Lung (tissue), 12 donors: ENCODE data around the gene ASIC2. TPM values are rescaled to one million over a fixed set of nuclear protein-coding genes. Genes with fewer than 3 reads are reported as not detected.

Experiments
- ATAC-seq: fragments of 200-7000 bp; cut with Tn5 transposase; one replicate; pipeline ENCODE4 v1.9.1; 2020; ENCODE audit warnings: moderate number of reproducible peaks; ENCODE audit not compliant: insufficient read depth, low FRiP score
- DNase-seq, 3 donors: peaks; one replicate each; pipeline ENCODE4 v3.0.0-alpha.2; 2013 to 2017
- H3K27ac ChIP-seq, 2 donors: one replicate each; pipeline ENCODE4 v1.5.1; 2013; ENCODE audit warnings: mild to moderate bottlenecking in 2 of 2, moderate library complexity in 2 of 2, control low read depth in 1 of 2, inconsistent platforms in 1 of 2, low read depth in 1 of 2, low read length in 1 of 2
- H3K27me3 ChIP-seq, 3 donors: one replicate each; pipeline ENCODE4 v1.5.1; 2013; ENCODE audit warnings: low read length in 2 of 3; ENCODE audit not compliant: control insufficient read depth in 3 of 3, insufficient read depth in 3 of 3
- H3K36me3 ChIP-seq, 4 donors: one replicate each; pipeline ENCODE4 v1.5.1; 2013; ENCODE audit warnings: low read length in 4 of 4, mild to moderate bottlenecking in 1 of 4, moderate library complexity in 1 of 4; ENCODE audit not compliant: control insufficient read depth in 4 of 4, insufficient read depth in 4 of 4
- H3K4me1 ChIP-seq, 5 donors: one replicate each; pipeline ENCODE4 v1.5.1; 2013; ENCODE audit warnings: low read length in 5 of 5, mild to moderate bottlenecking in 2 of 5, moderate library complexity in 1 of 5; ENCODE audit not compliant: control insufficient read depth in 5 of 5, insufficient read depth in 5 of 5
- H3K4me3 ChIP-seq: one replicate; pipeline ENCODE4 v1.5.1; 2013; ENCODE audit warnings: mild to moderate bottlenecking, control low read depth, moderate library complexity
- H3K9ac ChIP-seq, 2 donors: one replicate each; pipeline ENCODE4 v1.5.1; 2013; ENCODE audit warnings: low read length in 2 of 2, control low read depth in 1 of 2; ENCODE audit not compliant: insufficient read depth in 1 of 2
- H3K9me3 ChIP-seq, 4 donors: one replicate each; pipeline ENCODE4 v1.5.1; 2013; ENCODE audit warnings: low read length in 3 of 4, mild to moderate bottlenecking in 1 of 4, moderate library complexity in 1 of 4; ENCODE audit not compliant: control insufficient read depth in 4 of 4, insufficient read depth in 3 of 4
- CTCF ChIP-seq: IDR thresholded peaks from 2 replicates; pipeline ENCODE4 v1.5.1; 2012; ENCODE audit warnings: mild to moderate bottlenecking; ENCODE audit errors: control extremely low read depth, extremely low read depth
- WGBS, 2 donors: extraction: QIAGEN DNeasy Blood & Tissue Kit; methylation state at CpG; one replicate each; pipeline ENCODE4 v1.1.7; 2013; 5-methylcytosine and 5-hydroxymethylcytosine counted together
- polyA plus RNA-seq, 2 donors: library from polyadenylated mRNA; stranded (reverse); fragments of 200-250 nt; gene quantifications; one replicate each; pipeline ENCODE4 v1.2.1, GENCODE V29; 2013
- total RNA-seq, 2 donors: library from RNA; depleted of rRNA in 1 of 2; stranded (reverse); fragments of >200 nt in 1 of 2; gene quantifications; one replicate each; pipeline ENCODE4 v1.2.1, GENCODE V29; 2014 to 2021
- donor health status: control.
- donor health status: control.
- donor health status: Bipolar disorder and iron deficiency.
- donor health status: healthy.
- donor health status: DM: yes; HTN: yes; CAD: no.

ASIC2 gene
- total and polyA plus RNA-seq, 4 donors, result 0.03 to 0.28 (median 0.14) TPM; not detected in 1

- 70 to 77% methylated on average over 10 of the region's 10 CpGs for WGBS, 2 donors
Observed at GRCh38 chr17:33266611-33267010, 26.5 kb downstream of the ASIC2 start.

GRCh38 chr17:33266116-33266515 lies 27.0 kb downstream of the ASIC2 start:
- no peak overlapping the region for H3K27ac ChIP-seq
- H3K4me1 ChIP-seq, result peaks cover 0 to 25% (median 6%) of the 10 kb centered on the region in 5 donors
- H3K4me3 ChIP-seq, result no peak overlapping the region
- no peak for DNase-seq
- H3K36me3 ChIP-seq, result no peaks in the 10 kb centered on the region
- no peak for TF ChIP-seq CTCF
- peaks cover 0 to 15% (median 0%) of the 10 kb centered on the region in 3 donors for H3K27me3 ChIP-seq
- 39 to 46% methylated on average over 1 of the region's 1 CpG for WGBS, 2 donors
- no peak overlapping the region for H3K9ac ChIP-seq
- ATAC-seq, result no peak
- H3K9me3 ChIP-seq, result peaks cover 0 to 3% (median 0%) of the 10 kb centered on the region in 4 donors

More at GRCh38 chr17:33266611-33267010, 26.5 kb downstream of the ASIC2 start:
- Histone ChIP-seq H3K9me3 (peaks cover 0 to 3% (median 0%) of the 10 kb centered on the region in 4 donors), H3K36me3 (no peaks in the 10 kb centered on the region), H3K27me3 (peaks cover 0 to 15% (median 0%) of the 10 kb centered on the region in 3 donors), H3K4me3 (no peak overlapping the region), H3K27ac (no peak overlapping the region), H3K4me1 (peaks cover 0 to 20% (median 6%) of the 10 kb centered on the region in 5 donors), H3K9ac (no peak overlapping the region)
- DNase-seq (no peak), ATAC-seq (no peak)
- TF ChIP-seq CTCF, result no peak

- no peak for ATAC-seq
- Histone ChIP-seq H3K9ac (no peak overlapping the region), H3K9me3 (peaks cover 0 to 3% (median 0%) of the 10 kb centered on the region in 4 donors), H3K36me3 (no peaks in the 10 kb centered on the region), H3K27ac (no peak overlapping the region), H3K4me1 (peaks cover 0 to 25% (median 6%) of the 10 kb centered on the region in 5 donors), H3K4me3 (no peak overlapping the region), H3K27me3 (peaks cover 0 to 8% (median 0%) of the 10 kb centered on the region in 3 donors)
- DNase-seq, result no peak
- WGBS, 2 donors, result 75 to 80% methylated on average over 4 of the region's 4 CpGs
- TF ChIP-seq CTCF, result no peak
Observed at GRCh38 chr17:33263396-33263795, 29.7 kb downstream of the ASIC2 start.
